K562 (cell line): ENCODE measurements around the gene CAMK1D. TPM values are rescaled to one million over a fixed set of nuclear protein-coding genes. Genes with fewer than 3 reads are reported as not detected.

Source experiments
- ATAC-seq: fragments of 200-7000 bp; cut with Tn5 transposase; 3 replicates; pipeline ENCODE4 v1.9.1; 2020; ENCODE audit warnings: moderate library complexity
- BruUV-seq: library from RNA; stranded (reverse); fragments of 400-500 nt; replicated peaks from 2 replicates; lab custom pipeline; 2021; lab: Mats Ljungman, UMichigan
- CTCF ChIA-PET: fragments of 300-600 bp; formaldehyde crosslinking; extraction: SDS; loops from one replicate; lab custom pipeline; 2021; ENCODE audit warnings: low intra/inter-chr PET ratio; lab: Yijun Ruan, JAX
- POLR2A ChIA-PET: fragments of 300-600, 350-650 bp; sonication (Branson Sonifier 250); formaldehyde crosslinking; extraction: SDS; loops from one replicate; lab custom pipeline; 2021; ENCODE audit warnings: antibody characterized with exemption, inconsistent platforms; lab: Yijun Ruan, JAX
- DNase-seq, 4 experiments: peaks; one replicate each; pipeline versions ENCODE4 v3.0.0 to v3.0.0-alpha.2; 2011 to 2018; ENCODE audit warnings: low spot score in 3 of 4, mixed read lengths in 3 of 4; ENCODE audit errors: extremely low read depth in 1 of 4
- FAIRE-seq: peaks from 2 replicates; lab custom pipeline; 2011; peaks lifted over from hg19 to GRCh38; lab: Jason Lieb, UNC
- H2AFZ ChIP-seq: 2 replicates; pipeline ENCODE4 v1.6.0; 2011; ENCODE audit warnings: low read depth, low read length, control low read depth, inconsistent platforms
- H3K27ac ChIP-seq: fragments of 200-600 bp; 3 replicates; pipeline ENCODE4 v1.8.0; 2011; ENCODE audit warnings: low read depth, mild to moderate bottlenecking, control low read depth, inconsistent platforms, low read length, moderate library complexity, mixed read lengths; ENCODE audit errors: extremely low read depth
- H3K27me3 ChIP-seq, 2 experiments: fragments of 300-600 bp in 1 of 2; 2 replicates in 1 of 2; 3 replicates in 1 of 2; pipeline versions ENCODE4 v1.6.0 to v1.8.0; 2011; ENCODE audit warnings: inconsistent platforms in 2 of 2, low read length in 2 of 2, mild to moderate bottlenecking in 1 of 2, mixed read lengths in 1 of 2, moderate library complexity in 1 of 2; ENCODE audit not compliant: control insufficient read depth in 2 of 2, insufficient read depth in 2 of 2
- H3K36me3 ChIP-seq: fragments of 300-600 bp; 3 replicates; pipeline ENCODE4 v1.8.0; 2011; ENCODE audit warnings: mild to moderate bottlenecking, low read length, inconsistent platforms; ENCODE audit not compliant: control insufficient read depth, insufficient read depth
- H3K4me1 ChIP-seq, 2 experiments: fragments of 200-600 bp in 1 of 2; replicated peaks in 1 of 2; 2 replicates in 1 of 2; 3 replicates in 1 of 2; pipeline versions ENCODE4 v1.5.1 to v1.8.0; 2011; ENCODE audit warnings: inconsistent platforms in 2 of 2, low read length in 2 of 2, mild to moderate bottlenecking in 1 of 2, mixed read lengths in 1 of 2, moderate library complexity in 1 of 2; ENCODE audit not compliant: control insufficient read depth in 2 of 2, insufficient read depth in 2 of 2
- H3K4me2 ChIP-seq: 2 replicates; pipeline ENCODE4 v1.6.1; 2011; ENCODE audit warnings: low read length, control low read depth, inconsistent platforms, mixed read lengths; ENCODE audit not compliant: insufficient read depth
- H3K4me3 ChIP-seq: fragments of 200-600 bp; sonication (generic), shearing (Covaris generic); 2 replicates; pipeline ENCODE4 v1.5.1; 2016; ENCODE audit warnings: control low read depth, inconsistent platforms
- H3K79me2 ChIP-seq: fragments of 200-600 bp; 3 replicates; pipeline ENCODE4 v1.8.0; 2011; ENCODE audit warnings: low read length, inconsistent platforms; ENCODE audit not compliant: control insufficient read depth, insufficient read depth
- H3K9ac ChIP-seq, 2 experiments: 2 replicates each; pipeline versions ENCODE4 v1.6.0 to v1.6.1; 2011; ENCODE audit warnings: low read depth in 2 of 2, low read length in 2 of 2, control low read depth in 1 of 2, inconsistent platforms in 1 of 2, mild to moderate bottlenecking in 1 of 2, mixed read lengths in 1 of 2; ENCODE audit not compliant: insufficient read depth in 1 of 2
- H3K9me1 ChIP-seq: one replicate; pipeline ENCODE4 v1.6.0; 2011; ENCODE audit warnings: inconsistent platforms, mild to moderate bottlenecking, low read length, moderate library complexity; ENCODE audit not compliant: control insufficient read depth, insufficient read depth
- H3K9me3 ChIP-seq: replicated peaks from 2 replicates; pipeline ENCODE4 v1.5.1; 2011; ENCODE audit warnings: low read depth, low read length, inconsistent platforms; ENCODE audit not compliant: control insufficient read depth, insufficient read depth
- H4K20me1 ChIP-seq: replicated peaks from 2 replicates; pipeline ENCODE4 v1.6.1; 2011; ENCODE audit warnings: low read length, inconsistent platforms, mixed read lengths; ENCODE audit not compliant: control insufficient read depth, insufficient read depth
- CAMTA2 ChIP-seq: fragments of 250-450 bp; sonication (Bioruptor Pico); conservative IDR thresholded peaks from 2 replicates; pipeline ENCODE4 v1.5.1; 2022
- PCBP1 ChIP-seq: fragments of 200-400 bp; formaldehyde crosslinking; IDR thresholded peaks from 2 replicates; pipeline ENCODE4 v1.6.1; 2018; ENCODE audit warnings: mild to moderate bottlenecking, low read depth, low read length; ENCODE audit not compliant: poor library complexity, severe bottlenecking
- ZNF121 ChIP-seq: sonication (generic); formaldehyde crosslinking; conservative IDR thresholded peaks from 2 replicates; pipeline ENCODE4 v1.8.0; 2022; ENCODE audit warnings: missing genetic modification reagents
- WGBS: fragments of 100-300 bp; shearing (Covaris generic); methylation state at CpG from one replicate; pipeline ENCODE4 v1.1.6; 2016; ENCODE audit warnings: low coverage, mixed read lengths; ENCODE audit not compliant: insufficient coverage; ENCODE audit errors: missing lambda C conversion rate; 5-methylcytosine and 5-hydroxymethylcytosine counted together
- in situ Hi-C: fragments of 300-500 bp; cut with MboI; formaldehyde crosslinking; loops from 4 replicates; pipeline ENCODE4 v1.15.0; 2018; ENCODE audit warnings: inconsistent platforms, mixed read lengths
- intact Hi-C: fragments of 100-400 bp; cut with micrococcal nuclease; formaldehyde crosslinking; loops from 2 replicates; pipeline ENCODE4 v1.14.2; 2022
- polyA plus RNA-seq, 8 experiments: library from polyadenylated mRNA; depleted of rRNA in 4 of 8; stranded (reverse) in 5 of 8; unstranded in 3 of 8; fragments of >200 nt; fragmentation: Nextera tagmentation in 2 of 8; fragmentation: Illumina TruSeq in 1 of 8; extraction: Ambion mirVana in 2 of 8; extraction: Trizol in 1 of 8; gene quantifications; 2 replicates each; pipeline versions ENCODE4 v1.2.1 to v1.2.3, GENCODE V29; 2011 to 2014; ENCODE audit warnings: inconsistent platforms in 1 of 8, missing spikeins in 1 of 8
- total RNA-seq, 7 experiments: library from RNA; depleted of rRNA in 6 of 7; stranded (reverse); fragments of >200 nt in 6 of 7; fragmentation: Illumina TruSeq in 2 of 7; extraction: Trizol in 2 of 7; gene quantifications; 2 replicates each; pipeline versions ENCODE4 v1.2.1 to v1.2.3, GENCODE V29; 2011 to 2021; ENCODE audit warnings: low replicate concordance in 1 of 7
- TF ChIP-seq, protein P1 (sequence below): sonication (generic); formaldehyde crosslinking; IDR thresholded peaks from 2 replicates; pipeline ENCODE4 v1.8.1; 2023; ENCODE audit warnings: mild to moderate bottlenecking, missing genetic modification reagents

The CAMK1D gene
- total and polyA plus RNA-seq, 9 of the 15 experiments (the other 6 are each of a cell fraction or from before 2014, with no cell fraction given), result 0.12 to 0.24 (median 0.20) TPM; not detected in 5

DNA sequence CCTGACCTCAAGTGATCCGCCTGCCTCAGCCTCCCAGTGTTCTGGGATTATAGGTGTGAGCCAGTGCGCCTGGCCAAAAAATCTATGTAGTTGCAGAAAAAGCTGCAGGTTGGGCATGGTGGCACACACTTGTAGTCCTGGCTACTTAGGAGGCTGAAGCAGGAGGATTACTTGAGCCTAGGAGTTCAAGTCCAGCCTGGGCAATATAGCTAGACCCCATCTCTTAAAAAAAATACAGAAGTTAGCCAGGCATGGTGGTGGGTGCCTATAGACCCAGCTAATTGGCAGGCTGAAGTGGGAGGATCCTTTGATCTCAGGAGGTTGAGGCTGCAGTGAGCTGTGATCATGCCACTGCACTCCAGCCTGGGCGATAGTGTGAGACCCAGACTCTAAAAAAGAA lies 24.8 kb upstream of the CAMK1D start:
- CTCF ChIA-PET, result no interaction called here
- intact Hi-C loops, result no loop called here

More for the DNA sequence above, 24.8 kb upstream of the CAMK1D start:
- no TSS peak for BruUV-seq
- H3K27me3 ChIP-seq, result peaks cover 9 to 23% of the 10 kb centered on the region in 2 experiments; a peak in 4 of 5 replicates
- POLR2A ChIA-PET, result interaction anchor here (0.7 kb wide), 1 partner anchor 242 kb away, joined by 3 read pairs; no protein-coding TSS in a partner anchor
- no peak overlapping the region for H3K4me3 ChIP-seq
- no peak for FAIRE-seq
- H3K79me2 ChIP-seq, result no peaks in the 10 kb centered on the region
- DNase-seq, result no peak
- no peaks in the 10 kb centered on the region for H3K9me1 ChIP-seq
- H2AFZ ChIP-seq, result no peak overlapping the region
- TF ChIP-seq PCBP1, result no peak
- no peak for TF ChIP-seq CAMTA2 (CRISPR knock-in tag)
- TF ChIP-seq, protein P1, sequence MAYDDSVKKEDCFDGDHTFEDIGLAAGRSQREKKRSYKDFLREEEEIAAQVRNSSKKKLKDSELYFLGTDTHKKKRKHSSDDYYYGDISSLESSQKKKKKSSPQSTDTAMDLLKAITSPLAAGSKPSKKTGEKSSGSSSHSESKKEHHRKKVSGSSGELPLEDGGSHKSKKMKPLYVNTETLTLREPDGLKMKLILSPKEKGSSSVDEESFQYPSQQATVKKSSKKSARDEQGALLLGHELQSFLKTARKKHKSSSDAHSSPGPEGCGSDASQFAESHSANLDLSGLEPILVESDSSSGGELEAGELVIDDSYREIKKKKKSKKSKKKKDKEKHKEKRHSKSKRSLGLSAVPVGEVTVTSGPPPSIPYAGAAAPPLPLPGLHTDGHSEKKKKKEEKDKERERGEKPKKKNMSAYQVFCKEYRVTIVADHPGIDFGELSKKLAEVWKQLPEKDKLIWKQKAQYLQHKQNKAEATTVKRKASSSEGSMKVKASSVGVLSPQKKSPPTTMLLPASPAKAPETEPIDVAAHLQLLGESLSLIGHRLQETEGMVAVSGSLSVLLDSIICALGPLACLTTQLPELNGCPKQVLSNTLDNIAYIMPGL, result no peak
- peak; percentile 16; the same call in 1 of the 2 replicates for TF ChIP-seq ZNF121
- TF ChIP-seq, all 486 proteins: peak for 1
- Histone ChIP-seq H3K9me3 (no peaks in the 10 kb centered on the region), H3K27ac (no peak overlapping the region), H3K9ac (no peak overlapping the region), H4K20me1 (no peaks in the 10 kb centered on the region), H3K4me1 (no peaks in the 10 kb centered on the region; a peak in 1 of 5 replicates), H3K36me3 (no peaks in the 10 kb centered on the region), H3K4me2 (no peak overlapping the region)
- 2% methylated on average over 3 of the region's 3 CpGs for WGBS
- in situ Hi-C loops, result no loop called here
- ATAC-seq, result no peak
